NAMALWA (cell line): Measurements from ENCODE around the gene FHDC1.

ENCODE experiments used
- DNase-seq: peaks from one replicate; pipeline ENCODE4 v3.0.0-alpha.2; 2015; ENCODE audit warnings: low spot score

FHDC1 gene

GRCh38 chr4:152957437-152958171 is 21.5 kb downstream of the FHDC1 start:
- DNase-seq = no peak

DNA sequence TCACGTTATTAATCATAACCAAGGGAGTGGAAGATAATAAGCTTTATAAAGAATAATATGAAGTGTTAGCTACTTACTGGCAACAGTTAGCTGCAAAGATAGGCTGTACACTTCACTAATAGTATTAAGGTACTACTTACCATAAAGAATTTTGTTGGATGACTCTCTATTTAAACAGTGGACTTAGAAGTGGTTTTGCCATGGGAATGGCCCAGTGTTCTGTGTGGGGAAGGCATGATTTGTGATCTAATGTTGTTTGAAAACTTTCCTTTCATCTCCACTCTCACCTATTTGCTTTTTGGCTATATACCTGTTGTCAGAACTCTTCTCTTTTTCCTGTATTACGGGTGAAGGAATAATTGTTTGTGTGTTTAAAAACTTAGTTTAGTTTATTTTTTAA is 23.0 kb downstream of the FHDC1 start:
- no peak for DNase-seq

DNA sequence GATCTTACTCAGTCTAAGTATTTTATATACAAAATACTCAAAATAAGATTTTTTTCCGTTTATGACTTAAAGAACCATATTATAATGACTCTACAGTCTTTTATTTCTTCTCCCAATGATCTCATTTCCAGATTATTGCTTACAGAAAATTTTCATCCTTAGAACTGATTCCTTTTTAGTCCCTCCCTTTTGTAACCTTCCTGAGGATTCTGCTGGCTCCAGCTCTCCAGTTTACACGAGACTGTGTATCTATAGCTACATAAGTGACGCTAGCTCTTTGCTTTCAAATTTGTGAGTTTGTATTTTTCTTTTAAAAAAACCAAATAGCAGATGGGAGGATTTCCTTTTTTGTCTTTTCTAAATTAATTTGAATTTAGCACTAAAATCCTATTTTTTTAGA is 24.0 kb downstream of the FHDC1 start:
- no peak for DNase-seq

GRCh38 chr4:152961014-152961772 is 25.1 kb downstream of the FHDC1 start:
- DNase-seq = no peak

GRCh38 chr4:152961773-152962115 is 25.6 kb downstream of the FHDC1 start:
- DNase-seq = no peak

DNA sequence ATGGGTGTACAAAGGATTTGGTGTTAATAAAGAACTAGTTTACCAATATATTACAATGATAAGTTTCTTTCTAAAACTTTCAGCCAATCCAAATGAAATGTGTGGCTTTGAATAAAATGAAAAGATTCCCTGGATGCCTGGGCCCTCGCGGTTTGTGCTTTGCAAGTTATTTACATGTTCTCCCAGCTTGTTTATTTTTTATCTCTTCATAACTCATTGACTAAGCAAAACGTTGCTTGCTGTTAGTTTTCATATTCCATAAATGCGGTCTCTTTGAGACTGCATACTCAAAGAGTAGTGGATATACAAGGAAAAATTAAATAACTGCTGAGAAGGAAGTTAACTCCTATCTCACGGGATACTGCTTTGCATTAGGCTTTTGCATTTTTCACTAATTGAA is 26.0 kb downstream of the FHDC1 start:
- DNase-seq = no peak

DNA sequence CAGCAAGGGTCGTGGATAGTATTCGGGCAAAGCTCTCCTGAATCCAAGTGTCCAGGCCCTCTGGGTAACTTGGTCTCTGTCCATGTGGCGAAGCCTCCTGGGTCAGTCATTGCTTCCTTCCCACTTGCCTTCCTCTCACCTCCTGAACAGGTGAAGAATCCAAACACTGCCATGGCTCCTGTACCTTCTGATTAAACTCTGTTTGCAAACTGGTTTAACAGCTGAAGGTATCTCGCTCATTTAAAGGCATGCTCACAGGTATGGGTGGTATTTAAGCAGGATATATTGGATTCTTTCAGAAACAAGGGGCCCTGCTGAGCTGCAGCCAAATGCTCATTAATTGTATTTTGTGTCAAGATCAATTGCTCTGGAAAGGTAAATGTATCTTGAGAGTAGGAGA is 28.2 kb downstream of the FHDC1 start:
- no peak for DNase-seq

DNA sequence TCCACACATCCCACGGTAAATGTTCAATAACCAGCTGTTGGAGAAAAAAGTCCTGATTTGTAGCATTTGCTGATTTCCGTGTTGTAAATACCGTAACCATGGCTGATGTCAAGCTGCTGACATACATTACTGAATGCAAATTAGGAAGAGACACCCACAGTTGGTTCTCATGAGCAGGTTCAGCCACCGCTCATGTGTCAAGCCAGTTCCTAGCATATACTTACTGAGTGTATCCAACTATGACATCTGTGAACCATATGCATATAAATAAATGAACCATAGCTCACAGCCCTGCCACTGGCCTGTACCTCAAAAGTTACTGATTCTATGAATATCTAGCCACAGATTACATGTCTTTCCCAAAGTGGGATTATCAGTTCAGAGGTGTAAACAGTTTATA is 29.5 kb downstream of the FHDC1 start:
- DNase-seq = peak; percentile 80

- no peak for DNase-seq
These were observed 31.8 kb downstream of the FHDC1 start for GRCh38 chr4:152967907-152968306.

GRCh38 chr4:152968806-152969394 is 32.8 kb downstream of the FHDC1 start:
- DNase-seq = no peak

DNA sequence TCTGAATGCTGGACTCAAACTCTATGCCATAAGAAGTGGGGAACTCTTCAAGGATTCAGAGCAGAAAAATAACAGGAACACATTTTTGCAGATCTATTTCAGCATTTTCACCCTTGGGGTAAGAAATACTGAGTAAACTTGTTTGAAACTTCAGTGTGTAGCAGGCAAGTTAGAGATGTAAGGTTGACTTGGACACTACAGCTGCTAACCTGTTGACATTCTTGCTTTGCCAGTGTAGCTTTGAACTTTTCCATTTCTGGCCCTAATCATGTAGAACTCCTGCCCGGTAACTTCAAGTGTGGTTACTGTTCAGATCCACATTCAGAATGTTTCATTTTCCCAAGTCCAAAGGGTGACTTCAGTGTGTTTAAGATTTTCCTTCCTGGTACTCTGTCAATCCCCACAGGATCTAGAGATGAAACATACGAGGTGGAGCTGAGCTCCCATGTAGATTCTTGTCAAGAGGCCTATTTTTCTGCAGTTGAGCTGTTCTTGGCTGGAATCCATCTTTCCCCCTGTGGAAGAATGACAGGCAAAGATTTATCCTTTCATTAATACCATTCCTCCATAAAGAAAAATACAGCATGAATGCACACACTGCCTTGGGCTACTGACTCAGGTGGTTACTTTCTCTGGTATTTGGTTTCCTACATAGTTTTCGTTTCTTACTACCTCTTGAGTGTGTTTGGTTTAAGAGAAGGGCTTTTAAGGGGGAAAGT is 34.1 kb downstream of the FHDC1 start:
- no peak for DNase-seq

DNA sequence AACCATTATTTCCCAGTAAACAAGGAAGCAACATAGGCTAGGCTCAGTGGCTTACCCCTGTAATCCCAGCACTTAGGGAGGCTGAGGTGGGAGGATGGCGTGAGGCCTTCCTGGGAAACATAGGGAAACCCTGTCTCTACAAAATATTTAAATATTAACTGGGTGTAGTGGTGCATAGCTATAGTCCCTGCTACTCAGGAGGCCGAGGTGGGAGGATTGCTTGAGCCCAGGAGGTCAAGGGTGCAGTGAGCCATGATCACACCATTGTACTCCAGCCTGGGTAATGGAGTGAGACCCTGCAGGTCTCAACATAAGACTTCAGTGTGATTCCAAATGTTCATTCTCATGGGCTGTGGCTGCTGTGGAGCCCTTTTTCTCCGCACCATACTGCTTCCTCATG is 34.9 kb downstream of the FHDC1 start:
- DNase-seq = no peak

- no peak for DNase-seq
These were observed 36.9 kb downstream of the FHDC1 start for GRCh38 chr4:152972821-152973628.

DNA sequence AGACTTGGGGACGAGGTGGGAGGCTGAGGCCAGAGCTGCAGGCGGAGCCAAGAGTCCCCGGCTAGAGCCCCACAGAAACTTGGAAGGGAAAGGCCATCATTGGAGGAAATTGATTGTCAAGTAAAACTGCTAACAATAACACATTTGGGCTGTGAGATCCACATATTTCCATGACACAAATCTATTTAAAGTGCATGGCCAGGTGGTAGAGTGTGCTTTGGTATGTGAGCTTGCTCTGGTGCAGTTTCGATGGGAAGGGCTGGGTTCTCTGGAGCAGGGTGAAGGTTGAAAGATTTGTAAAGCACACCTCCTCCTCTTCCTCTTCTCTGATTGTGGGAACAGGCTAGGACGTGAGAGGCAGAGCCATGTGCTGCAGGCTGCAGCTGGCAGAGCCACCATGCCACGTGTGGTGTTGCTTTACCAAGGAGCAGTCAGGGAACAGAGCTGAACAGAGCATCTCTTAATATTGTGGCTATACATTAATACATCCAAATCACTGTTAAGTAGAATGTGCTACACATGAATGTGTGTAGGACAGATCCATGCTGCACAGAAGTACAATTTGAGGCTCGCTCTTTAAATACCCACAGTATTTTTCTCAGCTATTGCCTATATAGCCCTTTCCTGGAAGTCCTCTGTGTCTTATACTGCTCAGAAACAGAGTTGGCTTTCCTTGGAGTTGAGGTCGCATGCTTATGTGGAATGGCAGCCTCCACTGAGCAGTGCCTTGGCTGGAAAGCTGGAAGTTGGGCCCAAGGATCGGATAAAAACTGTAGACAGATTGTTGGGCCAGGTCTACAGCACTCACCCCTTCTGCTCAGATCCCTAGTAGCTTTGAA is 37.7 kb downstream of the FHDC1 start:
- DNase-seq = no peak

DNA sequence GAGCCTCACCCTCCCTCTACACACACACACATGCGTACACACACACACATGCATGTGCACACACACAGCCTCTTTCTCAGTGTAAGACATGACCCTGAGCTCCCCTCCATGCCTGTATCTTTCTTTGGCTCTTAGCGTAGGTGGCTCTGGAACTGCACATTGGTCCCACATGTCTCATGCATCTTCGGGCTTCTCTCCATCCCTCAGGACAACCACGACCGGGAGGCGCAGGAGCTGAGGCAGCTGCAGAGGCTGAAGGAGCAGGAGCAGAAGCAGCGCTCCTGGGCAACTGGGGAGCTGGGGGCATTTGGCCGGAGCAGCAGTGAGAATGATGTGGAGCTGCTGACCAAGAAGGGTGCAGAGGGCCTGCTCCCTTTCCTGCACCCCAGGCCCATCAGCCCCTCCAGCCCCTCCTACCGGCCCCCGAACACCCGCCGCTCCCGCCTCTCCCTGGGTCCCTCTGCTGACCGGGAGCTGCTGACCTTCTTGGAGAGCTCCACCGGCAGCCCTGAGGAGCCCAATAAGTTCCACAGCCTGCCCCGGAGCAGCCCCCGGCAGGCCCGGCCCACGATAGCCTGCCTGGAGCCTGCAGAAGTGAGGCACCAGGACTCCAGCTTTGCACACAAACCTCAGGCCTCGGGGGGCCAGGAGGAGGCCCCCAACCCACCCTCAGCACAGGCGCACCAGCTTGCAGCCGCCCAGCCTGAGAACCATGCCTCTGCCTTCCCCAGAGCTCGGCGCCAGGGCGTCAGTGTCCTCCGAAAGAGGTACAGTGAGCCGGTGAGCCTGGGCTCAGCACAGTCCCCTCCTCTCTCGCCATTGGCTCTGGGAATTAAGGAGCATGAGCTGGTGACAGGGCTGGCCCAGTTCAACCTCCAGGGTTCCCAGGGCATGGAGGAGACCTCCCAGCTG is 38.6 kb downstream of the FHDC1 start:
- DNase-seq = no peak

DNA sequence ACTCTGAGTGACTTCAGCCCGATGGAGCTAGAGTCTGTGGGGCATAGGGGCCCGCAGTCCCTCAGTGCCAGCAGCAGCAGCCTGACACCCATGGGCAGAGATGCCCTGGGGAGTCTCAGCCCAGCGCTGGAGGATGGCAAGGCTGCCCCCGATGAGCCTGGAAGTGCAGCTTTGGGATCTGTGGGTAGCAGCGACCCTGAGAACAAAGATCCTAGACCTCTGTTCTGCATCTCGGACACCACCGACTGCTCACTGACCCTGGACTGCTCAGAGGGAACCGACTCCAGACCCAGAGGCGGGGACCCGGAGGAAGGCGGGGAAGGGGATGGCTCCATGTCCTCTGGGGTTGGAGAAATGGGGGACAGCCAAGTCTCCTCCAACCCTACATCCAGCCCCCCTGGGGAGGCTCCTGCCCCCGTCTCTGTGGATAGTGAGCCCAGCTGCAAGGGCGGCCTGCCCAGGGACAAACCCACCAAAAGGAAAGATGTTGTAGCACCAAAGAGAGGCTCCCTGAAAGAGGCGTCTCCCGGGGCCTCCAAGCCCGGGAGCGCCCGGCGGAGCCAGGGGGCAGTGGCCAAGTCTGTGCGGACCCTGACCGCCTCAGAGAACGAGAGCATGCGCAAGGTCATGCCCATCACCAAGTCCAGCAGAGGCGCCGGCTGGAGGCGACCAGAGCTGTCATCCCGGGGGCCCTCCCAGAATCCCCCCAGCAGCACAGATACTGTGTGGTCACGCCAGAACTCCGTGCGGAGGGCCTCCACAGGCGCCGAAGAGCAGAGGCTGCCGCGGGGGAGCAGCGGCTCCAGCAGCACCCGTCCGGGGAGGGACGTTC is 39.5 kb downstream of the FHDC1 start:
- DNase-seq = no peak

- DNase-seq = no peak
These were observed 40.2 kb downstream of the FHDC1 start for GRCh38 chr4:152976212-152976761.

DNA sequence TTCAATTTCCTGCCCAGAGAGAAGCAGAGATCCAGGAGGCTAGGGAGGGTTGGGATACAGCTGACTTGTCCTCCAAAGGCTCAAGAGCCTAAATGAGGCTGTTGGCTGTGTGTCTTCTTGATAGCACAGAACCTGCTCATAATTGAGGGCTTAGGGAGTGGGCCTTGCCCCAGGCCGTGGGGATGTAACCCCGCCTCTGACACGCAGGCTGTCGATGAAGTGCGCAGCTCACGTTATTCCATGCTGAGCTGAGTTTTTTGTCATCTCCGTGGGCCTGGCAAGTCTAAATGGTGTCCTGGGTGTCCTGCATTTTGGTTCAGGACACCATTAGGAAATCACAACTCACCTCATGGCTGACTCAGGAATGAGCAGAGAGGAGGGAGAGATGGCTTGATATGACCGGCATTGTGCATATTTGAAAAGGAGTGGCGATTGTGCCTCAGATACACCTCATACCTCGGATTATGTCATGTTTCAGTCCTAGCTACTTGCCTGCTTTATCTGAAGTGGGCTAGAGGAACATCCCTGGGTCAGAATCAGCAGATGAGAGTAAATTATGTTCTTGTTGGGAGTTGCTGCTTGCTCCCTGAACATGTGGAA is 43.7 kb downstream of the FHDC1 start:
- DNase-seq = no peak
